Suprapubic skin (tissue), 4 donors: ENCODE results near the gene PGM1.

Experiments
- CTCF ChIP-seq, 2 donors: fragments of 200-600 bp in 1 of 2; fragments of 450-650 bp in 1 of 2; sonication (generic) in 1 of 2; IDR thresholded peaks; one replicate each; pipeline ENCODE4 v1.5.1; 2016 to 2019; ENCODE audit warnings: antibody characterized with exemption in 2 of 2, mild to moderate bottlenecking in 1 of 2, moderate library complexity in 1 of 2
- EP300 ChIP-seq: sonication (generic); formaldehyde crosslinking; IDR thresholded peaks from one replicate; pipeline ENCODE4 v1.6.1; 2017; ENCODE audit warnings: antibody characterized with exemption
- POLR2A ChIP-seq, 2 donors: fragments of 450-650 bp; IDR thresholded peaks; one replicate each; pipeline ENCODE4 v1.6.1; 2017; ENCODE audit warnings: antibody characterized with exemption in 2 of 2, mild to moderate bottlenecking in 2 of 2, moderate library complexity in 2 of 2
- POLR2AphosphoS5 ChIP-seq, 3 donors: sonication (generic); formaldehyde crosslinking; IDR thresholded peaks; one replicate each; pipeline ENCODE4 v1.6.1; 2017; ENCODE audit warnings: antibody characterized with exemption in 3 of 3

- no peak for TF ChIP-seq CTCF (IDR thresholded peaks at IDR 0.05)
- no peak for TF ChIP-seq POLR2AphosphoS5 (IDR thresholded peaks at IDR 0.05)
- TF ChIP-seq POLR2A (IDR thresholded peaks at IDR 0.05), result no peak
- no peak for TF ChIP-seq EP300
Observed at GRCh38 chr1:63701187-63701586, 108.0 kb downstream of the PGM1 start.
